Mesendoderm (in vitro differentiated cells): ENCODE measurements around the gene UBA7.
"Not testable (repeated sequence)": the region's sequence is repeated elsewhere in the genome, so short reads cannot be mapped to it uniquely, and the experiment has no call there.

Experiments used
- DNase-seq: peaks from one replicate; pipeline ENCODE4 v3.0.0; 2013
- H2AK5ac ChIP-seq: 2 replicates; pipeline ENCODE4 v1.6.1; 2013; ENCODE audit warnings: low read length, inconsistent platforms
- H2BK120ac ChIP-seq: 2 replicates; pipeline ENCODE4 v1.6.1; 2013; ENCODE audit warnings: low read depth, mild to moderate bottlenecking, low read length, moderate library complexity, mixed read lengths
- H2BK15ac ChIP-seq: replicated peaks from 2 replicates; pipeline ENCODE4 v1.6.1; 2013; ENCODE audit warnings: low read depth, mild to moderate bottlenecking, moderate library complexity
- H2BK5ac ChIP-seq: 2 replicates; pipeline ENCODE4 v1.6.1; 2013; ENCODE audit warnings: low read length, inconsistent platforms
- H3K18ac ChIP-seq: 2 replicates; pipeline ENCODE4 v1.6.1; 2013; ENCODE audit warnings: mild to moderate bottlenecking, low read length, mixed read lengths
- H3K23ac ChIP-seq: one replicate; pipeline ENCODE4 v1.6.1; 2013; ENCODE audit warnings: low read length
- H3K27ac ChIP-seq: 2 replicates; pipeline ENCODE4 v1.5.1; 2013; ENCODE audit warnings: low read depth, mild to moderate bottlenecking, inconsistent platforms, low read length, moderate library complexity
- H3K27me3 ChIP-seq: 2 replicates; pipeline ENCODE4 v1.6.1; 2013; ENCODE audit warnings: low read length, control low read depth, mild to moderate bottlenecking, inconsistent platforms; ENCODE audit not compliant: insufficient read depth, poor library complexity
- H3K36me3 ChIP-seq: 2 replicates; pipeline ENCODE4 v1.6.1; 2013; ENCODE audit warnings: low read length, inconsistent platforms; ENCODE audit not compliant: control insufficient read depth, insufficient read depth
- H3K4ac ChIP-seq: one replicate; pipeline ENCODE4 v1.6.1; 2013; ENCODE audit warnings: low read depth, mild to moderate bottlenecking, low read length, moderate library complexity
- H3K4me1 ChIP-seq: 2 replicates; pipeline ENCODE4 v1.6.1; 2013; ENCODE audit warnings: low read depth, low read length, inconsistent platforms; ENCODE audit not compliant: control insufficient read depth
- H3K4me2 ChIP-seq: 2 replicates; pipeline ENCODE4 v1.6.1; 2013; ENCODE audit warnings: low read length
- H3K4me3 ChIP-seq: 2 replicates; pipeline ENCODE4 v1.5.1; 2013; ENCODE audit warnings: mild to moderate bottlenecking, low read length
- H3K56ac ChIP-seq: one replicate; pipeline ENCODE4 v1.6.1; 2013; ENCODE audit warnings: low read length
- H3K79me1 ChIP-seq: 2 replicates; pipeline ENCODE4 v1.6.1; 2013; ENCODE audit warnings: low read length, inconsistent platforms
- H3K79me2 ChIP-seq: 2 replicates; pipeline ENCODE4 v1.6.1; 2013; ENCODE audit warnings: mild to moderate bottlenecking, low read length; ENCODE audit not compliant: control insufficient read depth, insufficient read depth
- H3K9ac ChIP-seq: 2 replicates; pipeline ENCODE4 v1.6.1; 2013; ENCODE audit warnings: low read length, inconsistent platforms
- H4K5ac ChIP-seq: one replicate; pipeline ENCODE4 v1.6.1; 2013; ENCODE audit warnings: low read length
- H4K8ac ChIP-seq: one replicate; pipeline ENCODE4 v1.6.1; 2013; ENCODE audit warnings: low read depth, mild to moderate bottlenecking, control low read depth, low read length, moderate library complexity
- WGBS: extraction: QIAGEN DNeasy Blood & Tissue Kit; methylation state at CpG from one replicate; pipeline ENCODE4 v1.1.7; 2013; ENCODE audit warnings: low lambda C conversion rate, missing lambda C conversion rate; ENCODE audit not compliant: insufficient coverage; ENCODE audit errors: extremely low coverage; 5-methylcytosine and 5-hydroxymethylcytosine counted together

UBA7 gene

GRCh38 chr3:49785565-49786356 lies 28.0 kb downstream of the UBA7 start:
- Histone ChIP-seq H3K4me2 (peak overlapping the region; percentile 89), H3K23ac (no peak overlapping the region), H3K9ac (peak overlapping the region; percentile 90), H3K27me3 (no peaks in the 10 kb centered on the region), H3K4me1 (no peaks in the 10 kb centered on the region), H2BK120ac (no peak overlapping the region), H3K18ac (peak overlapping the region; percentile 77), H3K56ac (peak overlapping the region; percentile 90), H3K79me1 (peaks cover 7% of the 10 kb centered on the region), H2BK15ac (no peak overlapping the region), H3K36me3 (peaks cover 3% of the 10 kb centered on the region), H3K27ac (peak overlapping the region; percentile 53), H2BK5ac (no peak overlapping the region), H3K4ac (no peak overlapping the region), H3K4me3 (peak overlapping the region; percentile 86), H3K79me2 (peaks cover 16% of the 10 kb centered on the region), H2AK5ac (no peak overlapping the region), H4K8ac (peak overlapping the region; percentile 31), H4K5ac (no peak overlapping the region)
- WGBS: no CpG with 5 or more reads among the region's 50 CpGs
- DNase-seq: peak; percentile 57

GRCh38 chr3:49782277-49782676 lies 31.5 kb downstream of the UBA7 start:
- not testable (repeated sequence) for H3K9ac ChIP-seq, H2AK5ac ChIP-seq, H2BK120ac ChIP-seq, H2BK5ac ChIP-seq, DNase-seq, H3K4me1 ChIP-seq, H3K36me3 ChIP-seq, H2BK15ac ChIP-seq, H3K27me3 ChIP-seq, H4K8ac ChIP-seq, H3K27ac ChIP-seq, H3K4me3 ChIP-seq, H3K4me2 ChIP-seq, H3K56ac ChIP-seq, H3K23ac ChIP-seq, H4K5ac ChIP-seq, H3K18ac ChIP-seq, H3K4ac ChIP-seq
- WGBS: no CpG with 5 or more reads among the region's 9 CpGs
- peaks cover 14% of the 10 kb centered on the region for H3K79me1 ChIP-seq
- H3K79me2 ChIP-seq: peaks cover 33% of the 10 kb centered on the region

- H3K79me2 ChIP-seq: peaks cover 35% of the 10 kb centered on the region
- H3K4ac ChIP-seq: no peak overlapping the region
- H3K56ac ChIP-seq: no peak overlapping the region
- DNase-seq: no peak
- no peak overlapping the region for H4K5ac ChIP-seq
- H3K36me3 ChIP-seq: peaks cover 3% of the 10 kb centered on the region
- no peak overlapping the region for H3K9ac ChIP-seq
- H2BK5ac ChIP-seq: no peak overlapping the region
- no peak overlapping the region for H3K27ac ChIP-seq
- H3K18ac ChIP-seq: no peak overlapping the region
- no peaks in the 10 kb centered on the region for H3K4me1 ChIP-seq
- no peaks in the 10 kb centered on the region for H3K27me3 ChIP-seq
- H2BK120ac ChIP-seq: no peak overlapping the region
- H2BK15ac ChIP-seq: no peak overlapping the region
- no peak overlapping the region for H3K4me3 ChIP-seq
- WGBS: no CpG with 5 or more reads among the region's 5 CpGs
- no peak overlapping the region for H3K4me2 ChIP-seq
- no peak overlapping the region for H3K23ac ChIP-seq
- H3K79me1 ChIP-seq: peaks cover 14% of the 10 kb centered on the region
- H4K8ac ChIP-seq: no peak overlapping the region
- no peak overlapping the region for H2AK5ac ChIP-seq
These were observed 32.1 kb downstream of the UBA7 start for GRCh38 chr3:49781415-49782199.

- H3K79me2 ChIP-seq: peaks cover 35% of the 10 kb centered on the region
- not testable (repeated sequence) for H3K18ac ChIP-seq, H2BK5ac ChIP-seq, H2BK120ac ChIP-seq, H3K23ac ChIP-seq, H4K5ac ChIP-seq, H4K8ac ChIP-seq, H3K4me2 ChIP-seq, H2AK5ac ChIP-seq, H3K9ac ChIP-seq, H2BK15ac ChIP-seq, H3K27me3 ChIP-seq, H3K4me1 ChIP-seq, H3K56ac ChIP-seq, H3K4me3 ChIP-seq, H3K36me3 ChIP-seq, DNase-seq, H3K4ac ChIP-seq, H3K27ac ChIP-seq
- no CpG with 5 or more reads among the region's 9 CpGs for WGBS
- H3K79me1 ChIP-seq: peaks cover 14% of the 10 kb centered on the region
These were observed 32.8 kb downstream of the UBA7 start for GRCh38 chr3:49780975-49781365.

- H2BK120ac ChIP-seq: no peak overlapping the region
- H3K4me1 ChIP-seq: no peaks in the 10 kb centered on the region
- H2AK5ac ChIP-seq: no peak overlapping the region
- no peaks in the 10 kb centered on the region for H3K27me3 ChIP-seq
- DNase-seq: no peak
- no peak overlapping the region for H3K4ac ChIP-seq
- peaks cover 15% of the 10 kb centered on the region for H3K79me1 ChIP-seq
- H2BK5ac ChIP-seq: no peak overlapping the region
- H3K23ac ChIP-seq: peak overlapping the region; percentile 15
- no peak overlapping the region for H3K18ac ChIP-seq
- no peak overlapping the region for H2BK15ac ChIP-seq
- H3K27ac ChIP-seq: no peak overlapping the region
- H3K9ac ChIP-seq: no peak overlapping the region
- no peak overlapping the region for H3K56ac ChIP-seq
- WGBS: no CpG with 5 or more reads among the region's 4 CpGs
- H3K36me3 ChIP-seq: peaks cover 3% of the 10 kb centered on the region
- no peak overlapping the region for H3K4me2 ChIP-seq
- no peak overlapping the region for H4K5ac ChIP-seq
- peaks cover 31% of the 10 kb centered on the region for H3K79me2 ChIP-seq
- no peak overlapping the region for H4K8ac ChIP-seq
- H3K4me3 ChIP-seq: no peak overlapping the region
These were observed 33.4 kb downstream of the UBA7 start for GRCh38 chr3:49780080-49780974.
